Activated CD4-positive, alpha-beta memory T cell treated with anti-CD3 and anti-CD28 coated beads, Interleukin-2, amount 10 ng/mL, durations not matched to agents 7 days and 5 days (primary cell): ENCODE data around the gene DLG5. TPM values are rescaled to one million over a fixed set of nuclear protein-coding genes. Genes with fewer than 3 reads are reported as not detected.

Source experiments
- CTCF ChIA-PET: fragments of 350-600 bp; sonication (Branson Sonifier 250); formaldehyde crosslinking; loops from one replicate; lab custom pipeline; 2021; ENCODE audit warnings: antibody characterized with exemption, inconsistent platforms; lab: Charles Lee
- POLR2A ChIA-PET: fragments of 350-600 bp; sonication (Branson Sonifier 250); formaldehyde crosslinking; loops from one replicate; lab custom pipeline; 2021; ENCODE audit warnings: antibody characterized with exemption; lab: Charles Lee
- DNase-seq: peaks from one replicate; pipeline ENCODE4 v3.0.0-alpha.2; 2020
- H3K27ac Mint-ChIP-seq: one replicate; pipeline ENCODE4 v1.8.0; 2021; ENCODE audit warnings: mild to moderate bottlenecking, mixed read lengths
- H3K27me3 Mint-ChIP-seq: one replicate; pipeline ENCODE4 v1.8.0; 2021; ENCODE audit warnings: mixed read lengths
- H3K36me3 Mint-ChIP-seq: one replicate; pipeline ENCODE4 v1.8.0; 2021; ENCODE audit warnings: low read depth, mixed read lengths
- H3K4me1 Mint-ChIP-seq: one replicate; pipeline ENCODE4 v1.8.0; 2021; ENCODE audit warnings: mixed read lengths
- H3K4me3 Mint-ChIP-seq: one replicate; pipeline ENCODE4 v1.8.0; 2021; ENCODE audit warnings: mild to moderate bottlenecking, mixed read lengths
- H3K9me3 Mint-ChIP-seq: one replicate; pipeline ENCODE4 v1.8.0; 2021; ENCODE audit warnings: mixed read lengths
- total RNA-seq, 2 experiments: library from RNA; stranded (reverse); gene quantifications; one replicate each; pipeline ENCODE4 v1.2.3, GENCODE V29; 2021

DLG5 gene
- total RNA-seq, 2 experiments from 2014 or later, result 9.6 to 9.9 TPM

DNA sequence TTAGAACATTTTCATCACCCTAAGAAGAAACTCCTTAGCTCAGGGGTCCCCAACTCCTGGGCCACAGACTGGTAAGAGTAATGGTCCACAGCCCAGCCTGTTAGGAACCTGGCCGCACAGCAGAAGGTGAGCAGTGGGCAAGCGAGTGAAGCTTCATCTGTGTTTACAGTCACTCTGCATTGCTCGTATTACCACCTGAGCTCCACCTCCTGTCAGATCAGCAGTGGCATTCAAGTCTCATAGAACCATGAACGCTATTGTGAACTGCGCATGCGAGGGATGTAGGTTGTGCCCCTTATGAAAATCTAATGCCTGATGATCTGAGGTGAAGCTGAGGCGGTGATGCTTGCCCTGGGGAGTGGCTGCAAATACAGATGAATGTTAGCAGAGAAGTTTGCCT lies 37.3 kb upstream of the DLG5 start:
- ChIA-PET POLR2A (no interaction called here), CTCF (no interaction called here)
- Mint-ChIP-seq H3K9me3 (peaks cover 12% of the 10 kb centered on the region), H3K36me3 (no peaks in the 10 kb centered on the region), H3K27me3 (no peaks in the 10 kb centered on the region), H3K4me1 (no peaks in the 10 kb centered on the region), H3K27ac (no peak overlapping the region), H3K4me3 (no peak overlapping the region)
- no peak for DNase-seq

DNA sequence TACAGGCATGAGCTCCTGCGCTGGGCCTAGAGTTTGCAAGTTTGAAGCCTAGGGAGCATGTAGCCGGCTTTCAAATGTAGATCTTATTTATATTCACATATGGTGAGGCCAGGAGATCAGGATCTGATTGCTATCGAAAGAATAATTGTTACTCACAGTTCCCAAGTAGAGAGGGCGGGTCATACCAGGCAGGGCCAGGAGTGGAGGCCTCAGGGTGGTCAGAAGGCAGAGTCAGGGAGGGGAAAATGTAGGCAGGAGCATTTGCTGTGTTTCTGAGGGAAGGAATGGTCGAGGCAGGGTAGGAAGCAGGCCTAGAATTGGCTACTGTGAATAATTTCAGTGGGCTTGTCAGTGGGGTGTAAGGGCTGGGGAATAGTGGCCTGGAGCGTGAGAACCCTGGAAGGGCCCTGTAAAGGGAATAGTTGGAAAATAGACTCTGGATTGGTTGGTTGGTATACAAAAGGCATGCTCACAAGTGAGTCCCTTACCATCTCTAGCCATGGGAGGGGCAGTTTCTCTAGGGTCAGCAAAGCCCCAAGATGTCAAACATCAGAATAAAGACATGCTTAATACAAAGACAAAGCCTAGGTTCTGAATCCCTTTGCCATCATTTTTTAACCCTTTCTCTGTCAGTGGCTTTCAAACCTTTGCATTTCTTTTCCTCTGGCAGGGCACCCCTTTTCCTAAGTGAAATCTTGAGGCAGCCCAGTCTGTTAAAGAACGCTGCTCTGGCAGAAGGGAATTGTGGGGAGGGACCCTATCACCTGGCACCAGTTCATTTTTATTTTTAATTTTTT lies 36.0 kb upstream of the DLG5 start:
- DNase-seq, result no peak
- CTCF ChIA-PET, result interaction anchor here (0.6 kb wide), 1 partner anchor 51 kb away, joined by 5 read pairs; no protein-coding TSS in a partner anchor
- H3K27me3 Mint-ChIP-seq, result no peaks in the 10 kb centered on the region
- no peak overlapping the region for H3K27ac Mint-ChIP-seq
- no peaks in the 10 kb centered on the region for H3K4me1 Mint-ChIP-seq
- POLR2A ChIA-PET, result no interaction called here
- H3K4me3 Mint-ChIP-seq, result no peak overlapping the region
- H3K9me3 Mint-ChIP-seq, result peaks cover 12% of the 10 kb centered on the region
- no peaks in the 10 kb centered on the region for H3K36me3 Mint-ChIP-seq

DNA sequence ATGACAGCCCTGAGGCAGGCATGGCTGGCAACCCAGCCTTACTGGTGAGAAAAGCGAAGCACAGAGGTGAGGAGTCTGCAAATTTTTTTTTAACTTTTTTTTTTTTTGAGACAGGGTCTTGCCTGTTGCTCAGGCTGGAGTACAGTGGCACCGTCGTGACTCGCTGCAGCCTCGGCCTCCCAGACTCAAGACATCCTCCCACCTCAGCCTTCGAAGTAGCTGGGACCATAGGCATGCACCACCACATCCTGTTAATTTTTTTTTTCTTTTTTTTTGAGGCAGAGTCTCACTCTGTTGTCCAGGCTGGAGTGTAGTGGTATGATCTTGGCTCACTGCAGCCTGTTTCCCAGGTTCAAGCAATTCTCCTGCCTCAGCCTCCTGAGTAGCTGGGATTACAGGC lies 35.1 kb upstream of the DLG5 start:
- Mint-ChIP-seq H3K9me3 (peaks cover 12% of the 10 kb centered on the region), H3K36me3 (no peaks in the 10 kb centered on the region), H3K27ac (no peak overlapping the region), H3K4me3 (no peak overlapping the region), H3K27me3 (no peaks in the 10 kb centered on the region), H3K4me1 (no peaks in the 10 kb centered on the region)
- POLR2A ChIA-PET, result no interaction called here
- DNase-seq, result no peak
- CTCF ChIA-PET, result interaction anchor here (0.6 kb wide), 1 partner anchor 50 kb away, joined by 5 read pairs; no protein-coding TSS in a partner anchor

DNA sequence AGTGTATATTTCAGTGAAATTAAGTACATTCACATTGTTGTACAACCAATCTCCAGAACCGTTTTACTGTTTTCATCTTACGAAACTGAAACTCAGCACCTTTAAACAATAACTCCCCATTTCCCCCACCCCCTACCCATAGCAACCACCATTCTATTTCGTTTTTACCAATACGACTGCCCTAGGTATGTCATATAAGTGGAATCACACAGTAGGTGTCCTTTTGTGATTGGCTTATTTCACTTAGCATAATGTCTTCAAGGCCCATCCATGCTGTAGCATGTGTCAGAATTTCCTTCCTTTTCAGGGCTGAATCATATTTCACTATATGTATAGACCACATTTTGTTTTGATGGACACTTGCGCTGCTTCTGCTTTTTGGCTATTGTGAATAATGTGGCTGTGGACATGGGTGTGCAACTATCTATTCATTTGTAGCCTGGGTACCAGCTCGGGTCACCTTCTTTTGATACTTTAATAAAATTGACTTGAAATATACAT lies 34.3 kb upstream of the DLG5 start:
- DNase-seq, result no peak
- Mint-ChIP-seq H3K36me3 (no peaks in the 10 kb centered on the region), H3K9me3 (peaks cover 12% of the 10 kb centered on the region), H3K4me3 (no peak overlapping the region), H3K27ac (no peak overlapping the region), H3K4me1 (no peaks in the 10 kb centered on the region), H3K27me3 (peaks cover 2% of the 10 kb centered on the region)
- ChIA-PET CTCF (no interaction called here), POLR2A (no interaction called here)

DNA sequence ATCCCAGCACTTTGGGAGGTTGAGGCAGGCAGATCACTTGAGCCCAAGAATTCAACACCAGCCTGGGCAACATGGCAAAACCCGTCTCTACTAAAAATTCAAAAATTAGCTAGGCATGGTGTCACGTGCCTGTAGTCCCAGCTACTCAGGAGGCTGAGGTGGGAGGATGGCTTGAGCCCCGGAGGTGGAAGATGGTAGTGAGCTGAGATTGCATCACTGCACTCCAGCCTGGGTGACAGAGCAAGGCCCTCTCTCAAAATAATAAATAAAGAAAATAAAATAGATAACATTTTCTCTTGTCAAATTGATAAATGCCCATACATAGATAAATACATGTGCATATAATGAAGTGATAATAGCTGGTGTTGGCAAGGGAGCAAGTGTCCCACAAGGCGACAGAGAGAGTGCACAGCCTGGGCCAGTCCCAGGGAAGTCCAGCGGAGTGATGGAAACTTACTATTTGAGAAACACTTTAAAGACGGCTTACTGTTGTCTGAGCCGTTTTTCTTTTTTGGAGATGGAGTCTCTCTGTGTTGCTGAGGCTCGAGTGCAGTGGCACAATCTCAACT lies 33.4 kb upstream of the DLG5 start:
- H3K9me3 Mint-ChIP-seq, result peaks cover 11% of the 10 kb centered on the region
- H3K4me3 Mint-ChIP-seq, result no peak overlapping the region
- no peaks in the 10 kb centered on the region for H3K36me3 Mint-ChIP-seq
- no peak overlapping the region for H3K27ac Mint-ChIP-seq
- no peak for DNase-seq
- ChIA-PET POLR2A (no interaction called here), CTCF (no interaction called here)
- H3K27me3 Mint-ChIP-seq, result peaks cover 2% of the 10 kb centered on the region
- H3K4me1 Mint-ChIP-seq, result no peaks in the 10 kb centered on the region

DNA sequence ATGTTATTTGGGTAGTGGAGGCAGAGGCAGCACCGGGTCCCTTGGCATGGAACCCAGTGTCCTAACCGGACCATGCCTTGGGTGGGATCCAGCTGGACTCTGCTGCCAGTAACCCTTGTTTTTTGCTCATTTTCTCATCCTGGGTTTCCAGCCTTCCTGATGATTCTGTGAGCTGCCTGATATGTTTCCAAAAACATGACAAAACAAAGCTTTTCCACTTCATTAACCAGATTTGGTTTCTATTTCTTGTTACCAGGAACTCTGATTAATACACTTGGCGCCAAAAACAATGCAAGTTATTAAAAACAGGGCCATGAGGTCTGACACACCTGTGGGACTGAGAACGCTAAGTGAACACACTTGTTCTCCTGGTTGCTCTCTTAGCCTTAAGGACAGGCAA lies 32.8 kb upstream of the DLG5 start:
- H3K27me3 Mint-ChIP-seq, result peaks cover 2% of the 10 kb centered on the region
- no peaks in the 10 kb centered on the region for H3K4me1 Mint-ChIP-seq
- no peak overlapping the region for H3K4me3 Mint-ChIP-seq
- ChIA-PET CTCF (no interaction called here), POLR2A (no interaction called here)
- DNase-seq, result no peak
- no peak overlapping the region for H3K27ac Mint-ChIP-seq
- H3K9me3 Mint-ChIP-seq, result peaks cover 8% of the 10 kb centered on the region
- no peaks in the 10 kb centered on the region for H3K36me3 Mint-ChIP-seq

DNA sequence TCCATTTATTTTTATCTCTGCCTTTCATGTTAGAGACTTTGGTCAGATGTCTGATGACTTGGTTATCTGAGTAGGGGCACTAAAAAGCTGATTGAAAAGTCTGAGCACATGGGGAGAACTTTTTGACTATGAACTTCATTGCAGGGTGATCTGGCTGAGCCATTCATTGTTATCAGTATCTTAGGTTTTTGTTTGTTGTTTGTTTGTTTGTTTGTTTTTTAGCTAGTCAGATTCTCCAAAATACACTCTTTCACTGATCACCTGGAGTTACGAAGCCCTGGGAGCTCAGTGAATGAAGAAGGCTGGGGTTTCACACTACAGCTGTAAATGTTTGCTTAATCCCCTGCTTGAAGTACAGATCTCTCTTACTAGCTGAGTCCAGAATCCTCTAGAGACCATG lies 28.6 kb upstream of the DLG5 start:
- Mint-ChIP-seq H3K27me3 (peaks cover 2% of the 10 kb centered on the region), H3K9me3 (peaks cover 15% of the 10 kb centered on the region), H3K4me1 (no peaks in the 10 kb centered on the region), H3K27ac (no peak overlapping the region), H3K4me3 (no peak overlapping the region), H3K36me3 (no peaks in the 10 kb centered on the region)
- ChIA-PET POLR2A (no interaction called here), CTCF (no interaction called here)
- no peak for DNase-seq

DNA sequence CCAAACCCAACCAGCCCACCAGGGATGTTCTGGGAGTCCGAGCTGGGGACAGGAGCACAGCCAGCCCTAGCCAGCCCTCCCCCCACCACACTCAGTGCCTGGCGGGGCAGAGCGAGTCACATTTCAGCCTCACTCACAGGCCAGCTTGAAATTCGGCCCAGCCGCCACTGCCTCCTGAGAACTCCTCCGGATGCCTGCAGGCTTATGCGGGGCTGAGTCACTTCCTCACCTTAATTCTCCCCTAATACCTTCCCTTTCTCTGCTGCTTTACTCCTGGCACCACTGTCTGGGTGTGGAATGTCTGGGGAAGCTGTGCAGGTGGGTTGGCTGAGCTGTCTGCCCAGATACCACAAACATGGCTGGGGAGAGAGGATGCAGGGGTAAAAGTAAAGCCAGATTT lies 22.6 kb upstream of the DLG5 start:
- Mint-ChIP-seq H3K27ac (no peak overlapping the region), H3K36me3 (no peaks in the 10 kb centered on the region), H3K9me3 (peaks cover 15% of the 10 kb centered on the region), H3K27me3 (peaks cover 6% of the 10 kb centered on the region), H3K4me3 (no peak overlapping the region), H3K4me1 (no peaks in the 10 kb centered on the region)
- DNase-seq, result no peak
- POLR2A ChIA-PET, result no interaction called here
- CTCF ChIA-PET, result no interaction called here

DNA sequence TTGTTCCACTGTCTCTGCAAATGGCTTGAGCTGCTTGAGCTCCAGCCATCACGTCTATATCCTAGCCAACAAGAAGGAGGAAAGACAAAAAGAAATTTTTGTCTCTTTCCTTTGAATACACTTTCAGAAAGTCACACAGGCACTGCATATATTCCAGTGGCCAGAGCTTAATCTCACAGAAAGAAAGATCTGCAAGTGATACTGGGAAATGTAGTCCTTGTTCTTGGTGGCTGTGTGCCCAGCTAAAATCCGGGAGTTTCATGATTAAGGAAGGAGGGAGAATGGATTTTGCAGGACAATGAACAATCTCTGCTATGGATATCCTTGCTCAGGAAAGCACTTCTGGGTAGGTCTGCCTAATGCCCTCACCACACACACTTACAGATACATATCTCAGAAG lies 19.5 kb upstream of the DLG5 start:
- no peak overlapping the region for H3K4me3 Mint-ChIP-seq
- POLR2A ChIA-PET, result no interaction called here

DNA sequence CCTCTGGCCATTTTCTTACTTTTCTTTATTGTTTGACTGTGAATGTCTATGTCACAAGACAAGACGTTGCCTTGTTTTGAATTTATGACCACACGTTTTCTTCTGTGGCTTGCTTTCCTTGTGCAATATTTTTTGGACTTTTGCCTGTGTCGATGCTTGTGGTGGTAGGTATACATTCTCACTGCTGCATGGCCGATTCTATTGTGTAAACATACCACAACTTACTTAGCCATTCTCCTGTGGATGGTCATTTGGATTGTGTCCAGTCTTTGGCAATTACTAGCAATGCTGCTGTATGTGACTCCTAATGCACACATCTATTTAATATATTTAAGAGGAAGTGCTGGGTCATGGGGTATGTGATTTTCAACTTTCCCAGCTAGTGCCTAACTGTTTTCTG lies 18.0 kb upstream of the DLG5 start:
- Mint-ChIP-seq H3K4me1 (no peaks in the 10 kb centered on the region), H3K27ac (no peak overlapping the region), H3K4me3 (no peak overlapping the region), H3K36me3 (no peaks in the 10 kb centered on the region), H3K27me3 (peaks cover 6% of the 10 kb centered on the region), H3K9me3 (no peaks in the 10 kb centered on the region)
- POLR2A ChIA-PET, result no interaction called here
- CTCF ChIA-PET, result no interaction called here
- DNase-seq, result no peak

More for the DNA sequence above, 19.5 kb upstream of the DLG5 start:
- peaks cover 6% of the 10 kb centered on the region for H3K27me3 Mint-ChIP-seq
- no peaks in the 10 kb centered on the region for H3K4me1 Mint-ChIP-seq
- peaks cover 7% of the 10 kb centered on the region for H3K9me3 Mint-ChIP-seq
- CTCF ChIA-PET, result no interaction called here
- no peak for DNase-seq
- no peak overlapping the region for H3K27ac Mint-ChIP-seq
- H3K36me3 Mint-ChIP-seq, result no peaks in the 10 kb centered on the region

DNA sequence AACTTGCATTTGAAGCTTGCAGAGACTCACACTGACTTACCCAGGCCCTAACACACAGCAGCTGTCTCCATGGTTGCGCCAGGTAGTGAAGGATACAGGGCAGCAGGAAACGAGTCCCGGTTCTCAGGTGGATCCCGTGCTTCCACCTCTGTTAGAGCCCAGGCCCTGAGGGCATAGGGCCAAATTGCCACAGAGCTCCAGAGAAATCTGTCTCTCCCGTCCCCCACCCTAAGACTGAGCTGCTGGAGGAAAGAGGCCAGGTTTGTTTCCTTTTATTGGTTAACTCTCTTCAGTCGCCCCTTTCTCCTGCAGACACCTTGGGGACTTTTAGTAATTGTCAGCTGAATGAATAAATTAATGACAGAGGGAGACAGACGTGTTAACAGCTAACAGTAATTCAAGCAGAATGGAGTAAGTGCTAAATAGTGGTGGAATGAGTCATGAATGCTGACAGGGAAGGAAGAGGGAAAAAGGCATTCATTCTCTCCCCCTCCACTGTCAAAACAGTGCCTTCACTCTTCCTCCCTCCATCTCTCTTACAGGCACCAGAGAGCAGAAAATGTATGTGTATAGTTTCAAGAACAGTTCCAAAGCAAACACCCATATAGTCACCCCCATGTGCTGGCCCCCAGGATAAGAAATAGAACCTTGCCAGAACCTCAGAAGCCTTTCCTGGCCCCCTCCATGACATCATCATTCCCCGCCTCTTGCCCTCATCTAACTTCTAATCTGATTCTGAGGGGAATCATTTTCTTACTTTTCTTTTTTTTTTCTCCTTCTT lies 16.8 kb upstream of the DLG5 start:
- Mint-ChIP-seq H3K4me1 (no peaks in the 10 kb centered on the region), H3K4me3 (no peak overlapping the region), H3K27ac (no peak overlapping the region), H3K27me3 (peaks cover 2% of the 10 kb centered on the region), H3K36me3 (no peaks in the 10 kb centered on the region), H3K9me3 (no peaks in the 10 kb centered on the region)
- ChIA-PET POLR2A (no interaction called here), CTCF (no interaction called here)
- no peak for DNase-seq

DNA sequence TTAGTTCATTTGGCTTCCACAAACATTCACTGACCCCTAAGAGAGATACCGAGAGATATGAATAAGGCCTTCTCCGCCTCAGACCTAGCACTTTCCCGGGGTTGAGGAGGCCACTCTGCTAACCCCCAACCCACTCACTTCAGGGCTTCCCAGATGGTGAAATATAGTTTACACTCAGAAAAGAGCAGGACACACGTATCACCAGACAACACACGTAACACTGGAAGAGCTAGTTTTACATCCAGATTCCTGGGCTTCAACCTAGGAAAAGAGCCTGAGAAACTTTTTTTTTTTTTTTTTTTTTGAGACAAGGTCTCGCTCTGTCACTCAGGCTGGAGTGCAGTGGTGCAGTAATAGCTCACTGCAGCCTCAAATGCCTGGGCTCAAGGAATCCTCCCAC lies 15.2 kb upstream of the DLG5 start:
- Mint-ChIP-seq H3K9me3 (no peaks in the 10 kb centered on the region), H3K4me3 (no peak overlapping the region), H3K27ac (no peak overlapping the region), H3K27me3 (peaks cover 2% of the 10 kb centered on the region), H3K36me3 (no peaks in the 10 kb centered on the region), H3K4me1 (no peaks in the 10 kb centered on the region)
- CTCF ChIA-PET, result interaction anchor here (0.6 kb wide), 1 partner anchor 864 kb away, joined by 3 read pairs; no protein-coding TSS in a partner anchor
- no peak for DNase-seq
- POLR2A ChIA-PET, result no interaction called here

DNA sequence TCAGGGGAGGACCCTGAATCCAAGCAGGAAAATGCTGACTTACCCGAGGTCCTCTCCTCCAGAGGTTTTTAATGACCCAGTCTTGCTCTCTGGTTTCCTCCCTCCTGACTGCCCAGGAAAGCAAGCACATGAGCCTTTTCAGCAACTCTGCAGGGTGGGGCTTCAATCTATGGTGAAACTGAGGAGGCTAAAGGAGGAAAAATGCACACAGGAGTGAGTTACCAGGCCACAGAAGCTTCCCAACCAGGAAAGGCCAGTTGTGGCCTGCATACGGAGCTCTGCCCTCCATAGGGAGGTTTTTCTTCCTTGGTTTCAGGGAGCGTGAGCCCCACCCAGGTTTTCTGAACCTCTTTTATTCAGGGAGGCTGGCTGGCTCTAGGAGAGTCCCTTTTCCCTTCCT lies 14.1 kb upstream of the DLG5 start:
- Mint-ChIP-seq H3K9me3 (no peaks in the 10 kb centered on the region), H3K27me3 (peaks cover 2% of the 10 kb centered on the region), H3K27ac (no peak overlapping the region), H3K36me3 (no peaks in the 10 kb centered on the region), H3K4me3 (no peak overlapping the region), H3K4me1 (no peaks in the 10 kb centered on the region)
- ChIA-PET POLR2A (no interaction called here), CTCF (no interaction called here)
- no peak for DNase-seq
